Measurements from ENCODE around the gene SPATS2. TPM values are rescaled to one million over a fixed set of nuclear protein-coding genes. Genes with fewer than 3 reads are reported as not detected.

The SPATS2 gene
- polyA plus RNA-seq, 1 of the 3 experiments (the other 2 are of a cell fraction): 72.9 TPM

DNA sequence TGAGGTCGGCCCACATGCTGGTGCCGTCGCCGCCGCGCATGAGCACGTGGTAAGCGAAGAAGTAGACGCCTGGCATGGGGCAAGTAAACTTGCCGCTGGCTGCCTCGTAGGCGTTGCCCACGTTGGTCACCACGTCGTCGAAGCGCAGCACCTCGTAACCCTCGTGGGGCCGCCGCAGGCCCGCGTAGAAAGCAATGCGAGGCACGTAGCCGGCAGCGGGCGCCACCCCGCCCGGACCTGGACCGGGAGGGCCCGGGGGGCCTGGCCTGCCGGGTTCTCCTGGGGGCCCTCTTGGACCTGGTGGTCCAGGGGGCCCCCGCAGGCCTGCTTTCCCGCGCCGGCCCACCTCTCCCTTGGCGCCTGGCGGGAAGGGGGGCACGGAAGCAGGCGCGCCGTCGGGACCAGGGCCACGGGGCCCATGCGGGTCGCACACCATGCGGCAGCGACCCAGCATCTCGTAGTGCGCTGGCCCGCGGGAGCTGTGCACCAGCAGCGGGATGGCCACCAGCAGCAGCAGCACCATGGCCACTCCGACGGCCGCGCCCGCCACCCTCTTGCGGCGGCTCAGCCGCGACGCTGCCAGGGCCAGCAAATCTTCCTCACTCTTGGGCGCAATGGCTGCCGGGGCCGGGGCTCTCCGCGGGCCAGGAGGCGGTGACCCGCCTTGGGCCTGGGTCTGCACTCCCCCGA, 31.2 kb upstream of the SPATS2 start:
- no peaks in the 10 kb centered on the region for H3K9me3 ChIP-seq
- H2AFZ ChIP-seq (ENCODE audit: low read depth): peak overlapping the region; percentile 98; the same call in 1 of the 2 replicates
- peak overlapping the region; percentile 69 to 97 for H3K4me3 ChIP-seq (ENCODE audit: low read depth in 2 of 2, low read length in 1 of 2)
- H3F3A ChIP-seq (replicated peaks; ENCODE audit: insufficient read depth): peaks cover 18% of the 10 kb centered on the region
- peak overlapping the region; percentile 99 for H3K4me2 ChIP-seq
- H3K4me1 ChIP-seq (ENCODE audit: control insufficient read depth in 1 of 2, insufficient read depth in 2 of 2, low read depth in 1 of 2, low read length in 1 of 2): peaks cover 0 to 9% of the 10 kb centered on the region in 2 experiments; a peak in 1 of 4 replicates
- H3K27me3 ChIP-seq (ENCODE audit: insufficient read depth): no peaks in the 10 kb centered on the region
- H3K79me2 ChIP-seq (ENCODE audit: insufficient read depth): no peaks in the 10 kb centered on the region
- WGBS (ENCODE audit: low lambda C conversion rate): 80% methylated on average over 48 of the region's 72 CpGs
- H3K36me3 ChIP-seq (replicated peaks in 1 of 2; ENCODE audit: control insufficient read depth in 1 of 2, insufficient read depth in 2 of 2, low read length in 1 of 2): peaks cover 0 to 4% of the 10 kb centered on the region in 2 experiments
- H4K20me1 ChIP-seq (ENCODE audit: insufficient read depth): no peaks in the 10 kb centered on the region
- POLR2A ChIA-PET: interaction anchor here (0.9 to 2.6 kb wide), 4 partner anchors 11 to 44 kb away, joined by 3 to 8 read pairs (median 6); partner anchors contain the start of genes DNAJC22 and TROAP
- no peaks in the 10 kb centered on the region for H3K9me2 ChIP-seq
- peak overlapping the region; percentile 77; the same call in 1 of the 2 replicates for H3K9ac ChIP-seq
- CTCF ChIA-PET: interaction anchor here (0.6 to 15.9 kb wide), 18 partner anchors 10 to 236 kb away, joined by 3 to 658 read pairs (median 4); partner anchors contain the start of genes DNAJC22, PRPH and TROAP
- no peak for DNase-seq
- no peak overlapping the region for H3K27ac ChIP-seq (ENCODE audit: low read depth in 2 of 2, low read length in 1 of 2)
- no peak for TF ChIP-seq YY1 (IDR thresholded peaks at IDR 0.05; ENCODE audit: low read depth)
- TF ChIP-seq, protein P1, sequence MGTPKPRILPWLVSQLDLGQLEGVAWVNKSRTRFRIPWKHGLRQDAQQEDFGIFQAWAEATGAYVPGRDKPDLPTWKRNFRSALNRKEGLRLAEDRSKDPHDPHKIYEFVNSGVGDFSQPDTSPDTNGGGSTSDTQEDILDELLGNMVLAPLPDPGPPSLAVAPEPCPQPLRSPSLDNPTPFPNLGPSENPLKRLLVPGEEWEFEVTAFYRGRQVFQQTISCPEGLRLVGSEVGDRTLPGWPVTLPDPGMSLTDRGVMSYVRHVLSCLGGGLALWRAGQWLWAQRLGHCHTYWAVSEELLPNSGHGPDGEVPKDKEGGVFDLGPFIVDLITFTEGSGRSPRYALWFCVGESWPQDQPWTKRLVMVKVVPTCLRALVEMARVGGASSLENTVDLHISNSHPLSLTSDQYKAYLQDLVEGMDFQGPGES (IDR thresholded peaks at IDR 0.05; ENCODE audit: low read depth, low read length): no peak
- TF ChIP-seq TCF12 (IDR thresholded peaks at IDR 0.05): no peak
- no peak for TF ChIP-seq ELF1 (IDR thresholded peaks at IDR 0.05)
- TF ChIP-seq EP300 (IDR thresholded peaks at IDR 0.05; ENCODE audit: borderline replicate concordance in 1 of 2, low read depth in 1 of 2, low read length in 1 of 2): no peak
- TF ChIP-seq, protein P2, sequence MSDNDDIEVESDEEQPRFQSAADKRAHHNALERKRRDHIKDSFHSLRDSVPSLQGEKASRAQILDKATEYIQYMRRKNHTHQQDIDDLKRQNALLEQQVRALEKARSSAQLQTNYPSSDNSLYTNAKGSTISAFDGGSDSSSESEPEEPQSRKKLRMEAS (IDR thresholded peaks at IDR 0.05; ENCODE audit: low read depth): no peak
- TF ChIP-seq NFIC (IDR thresholded peaks at IDR 0.05; ENCODE audit: borderline replicate concordance): no peak
- TF ChIP-seq RFX5 (IDR thresholded peaks at IDR 0.05; ENCODE audit: low read length): no peak
- no peak for TF ChIP-seq POLR2AphosphoS5 (IDR thresholded peaks at IDR 0.05; ENCODE audit: low read depth, low read length)
- TF ChIP-seq JUND (IDR thresholded peaks at IDR 0.05): no peak
- TF ChIP-seq FOXJ3 (CRISPR knock-in tag; IDR thresholded peaks at IDR 0.05): no peak
- no peak for TF ChIP-seq FOSL2 (IDR thresholded peaks at IDR 0.05; ENCODE audit: borderline replicate concordance, low read depth)
- TF ChIP-seq GATA2 (CRISPR knock-in tag; IDR thresholded peaks at IDR 0.05): no peak

GRCh38 chr12:49336645-49337584, 30.3 kb upstream of the SPATS2 start, which contains the start of gene C1QL4:
Gene C1QL4, minus strand, starts transcription at chr12:49337188. Its CDS starts 711 bp downstream, at chr12:49336477.
- no peaks in the 10 kb centered on the region for H3K27me3 ChIP-seq (ENCODE audit: insufficient read depth)
- CTCF ChIA-PET: interaction anchor here (0.6 to 15.9 kb wide), 28 partner anchors 10 to 275 kb away, joined by 3 to 658 read pairs (median 4); partner anchors contain the start of genes DNAJC22, PRPH and TROAP
- TF ChIP-seq, protein P1 (IDR thresholded peaks at IDR 0.05; ENCODE audit: low read depth, low read length): no peak
- TF ChIP-seq TEAD4 (IDR thresholded peaks at IDR 0.05; ENCODE audit: borderline replicate concordance, insufficient read depth) (no peak), CTCF (IDR thresholded peaks at IDR 0.05) (peak; percentile 84), JUND (IDR thresholded peaks at IDR 0.05) (no peak), RFX5 (IDR thresholded peaks at IDR 0.05; ENCODE audit: low read length) (no peak), GABPA (IDR thresholded peaks at IDR 0.05; ENCODE audit: low read depth) (no peak), CHD2 (IDR thresholded peaks at IDR 0.05; ENCODE audit: low read length, partially characterized antibody) (peak; percentile 17)
- TF ChIP-seq, protein P3, sequence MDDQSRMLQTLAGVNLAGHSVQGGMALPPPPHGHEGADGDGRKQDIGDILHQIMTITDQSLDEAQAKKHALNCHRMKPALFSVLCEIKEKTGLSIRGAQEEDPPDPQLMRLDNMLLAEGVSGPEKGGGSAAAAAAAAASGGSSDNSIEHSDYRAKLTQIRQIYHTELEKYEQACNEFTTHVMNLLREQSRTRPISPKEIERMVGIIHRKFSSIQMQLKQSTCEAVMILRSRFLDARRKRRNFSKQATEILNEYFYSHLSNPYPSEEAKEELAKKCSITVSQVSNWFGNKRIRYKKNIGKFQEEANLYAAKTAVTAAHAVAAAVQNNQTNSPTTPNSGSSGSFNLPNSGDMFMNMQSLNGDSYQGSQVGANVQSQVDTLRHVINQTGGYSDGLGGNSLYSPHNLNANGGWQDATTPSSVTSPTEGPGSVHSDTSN (IDR thresholded peaks at IDR 0.05): no peak
- TF ChIP-seq, protein P2 (IDR thresholded peaks at IDR 0.05; ENCODE audit: low read depth): no peak

More at GRCh38 chr12:49336645-49337584, 30.3 kb upstream of the SPATS2 start, which contains the start of gene C1QL4:
- peak; percentile 99 for DNase-seq
- H3K4me3 ChIP-seq (ENCODE audit: low read depth in 2 of 2, low read length in 1 of 2): peak within 1 kb of the TSS; percentile 69 to 97
- H3K9me2 ChIP-seq: no peaks in the 10 kb centered on the region
- POLR2A ChIA-PET: interaction anchor here (0.9 to 2.6 kb wide), 3 partner anchors 10 to 44 kb away, joined by 3 to 8 read pairs (median 6); partner anchors contain the start of genes DNAJC22 and TROAP
- no peaks in the 10 kb centered on the region for H4K20me1 ChIP-seq (ENCODE audit: insufficient read depth)
- peaks cover 17% of the 10 kb centered on the region for H3F3A ChIP-seq (replicated peaks; ENCODE audit: insufficient read depth)
- no peaks in the 10 kb centered on the region for H3K36me3 ChIP-seq (replicated peaks in 1 of 2; ENCODE audit: control insufficient read depth in 1 of 2, insufficient read depth in 2 of 2, low read length in 1 of 2)
- H3K4me2 ChIP-seq: peak within 1 kb of the TSS; percentile 99
- peaks cover 0 to 9% of the 10 kb centered on the region in 2 experiments; a peak in 1 of 4 replicates for H3K4me1 ChIP-seq (ENCODE audit: control insufficient read depth in 1 of 2, insufficient read depth in 2 of 2, low read depth in 1 of 2, low read length in 1 of 2)
- no peaks in the 10 kb centered on the region for H3K79me2 ChIP-seq (ENCODE audit: insufficient read depth)
- H3K9ac ChIP-seq: peak within 1 kb of the TSS; percentile 77
- 5% methylated on average over 32 of the region's 65 CpGs for WGBS (ENCODE audit: low lambda C conversion rate)
- H3K27ac ChIP-seq (ENCODE audit: low read depth in 2 of 2, low read length in 1 of 2): no peak within 1 kb of the TSS
- peak within 1 kb of the TSS; percentile 98 for H2AFZ ChIP-seq (ENCODE audit: low read depth)
- no peaks in the 10 kb centered on the region for H3K9me3 ChIP-seq
